Upper lobe of left lung (tissue), 4 donors: Measurements from ENCODE around the gene ATXN2L.

Experiments used
- CTCF ChIP-seq, 6 experiments: fragments of 450-650 bp in 4 of 6; fragments of 200-600 bp in 2 of 6; sonication (generic) in 2 of 6; IDR thresholded peaks; one replicate each; pipeline ENCODE4 v1.5.1; 2016 to 2019; ENCODE audit warnings: antibody characterized with exemption in 6 of 6
- POLR2A ChIP-seq, 4 donors: fragments of 450-650 bp; IDR thresholded peaks; one replicate each; pipeline ENCODE4 v1.5.1; 2016 to 2017; ENCODE audit warnings: antibody characterized with exemption in 4 of 4, mild to moderate bottlenecking in 2 of 4

- no peak for TF ChIP-seq CTCF (IDR thresholded peaks at IDR 0.05)
- no peak for TF ChIP-seq POLR2A (IDR thresholded peaks at IDR 0.05)
Observed at GRCh38 chr16:28829747-28830146, 6.9 kb downstream of the ATXN2L start.
